Measurements from ENCODE around the gene SPR. TPM values are rescaled to one million over a fixed set of nuclear protein-coding genes. Genes with fewer than 3 reads are reported as not detected.

Gene SPR
- total and polyA plus RNA-seq, 2 of the 13 experiments (the other 11 are each of a cell fraction or from before 2014, with no cell fraction given) = 34.0 to 96.0 TPM

DNA sequence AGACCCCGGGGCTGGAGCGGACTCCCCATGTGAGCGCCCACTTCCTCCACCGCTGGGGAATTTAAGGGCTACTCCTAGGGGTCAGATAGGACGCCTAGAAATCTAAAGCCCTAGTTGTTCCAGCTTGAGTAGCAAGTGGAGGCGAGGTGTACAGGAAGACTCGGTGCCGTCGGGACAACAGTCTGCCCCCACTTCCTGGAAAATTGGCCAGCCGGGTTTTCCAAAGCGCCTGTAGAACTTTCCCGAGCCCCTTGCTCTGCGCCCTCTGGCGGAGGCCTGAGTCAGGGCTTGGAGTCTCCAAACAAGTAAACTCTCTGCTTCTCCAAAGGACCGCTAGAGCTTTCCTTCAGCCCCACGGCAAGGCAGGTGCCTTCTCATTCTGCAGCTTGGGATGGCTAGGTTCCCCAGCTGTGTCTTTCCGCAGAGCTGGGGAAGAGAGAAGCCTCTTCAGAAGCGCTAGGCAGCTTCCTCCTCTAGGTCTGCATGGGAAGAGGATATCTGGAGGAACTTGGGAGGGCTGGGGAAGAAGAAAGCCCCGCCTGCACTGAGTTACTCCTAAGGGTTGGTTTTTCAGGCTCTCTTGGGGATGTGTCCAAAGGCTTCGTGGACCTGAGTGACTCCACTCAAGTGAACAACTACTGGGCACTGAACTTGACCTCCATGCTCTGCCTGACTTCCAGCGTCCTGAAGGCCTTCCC lies 681 bp downstream of the SPR start (continued):
- TF ChIP-seq SRSF9 (IDR thresholded peaks at IDR 0.05; ENCODE audit: borderline replicate concordance, insufficient read depth, low read depth, low read length, poor library complexity, severe bottlenecking) (no peak), SIX4 (CRISPR knock-in tag; IDR thresholded peaks at IDR 0.05) (peak; percentile 53; the same call in 1 of the 2 replicates), TBX2 (CRISPR knock-in tag; IDR thresholded peaks at IDR 0.05; ENCODE audit: borderline replicate concordance) (no peak; the same call in 1 of the 2 replicates), SALL1 (CRISPR knock-in tag; IDR thresholded peaks at IDR 0.05) (no peak), HOXD1 (CRISPR knock-in tag; IDR thresholded peaks at IDR 0.05) (no peak), ZNF12 (CRISPR knock-in tag; IDR thresholded peaks at IDR 0.05) (peak; percentile 68; the same call in 1 of the 2 replicates), DMAP1 (CRISPR knock-in tag; IDR thresholded peaks at IDR 0.05) (0 out of 2 replicates have a peak, but pooled peaks have one; percentile 15), ARNT (IDR thresholded peaks at IDR 0.05) (no peak), GATA4 (IDR thresholded peaks at IDR 0.05; ENCODE audit: borderline replicate concordance, low read depth) (no peak), HNRNPK (IDR thresholded peaks at IDR 0.05; ENCODE audit: low read depth, low read length, poor library complexity, severe bottlenecking) (no peak), ZFAT (CRISPR knock-in tag; conservative IDR thresholded peaks at IDR 0.05) (no peak), KLF13 (CRISPR knock-in tag; IDR thresholded peaks at IDR 0.05) (no peak), DPF2 (CRISPR knock-in tag; IDR thresholded peaks at IDR 0.05; ENCODE audit: borderline replicate concordance, low read depth) (no peak), POGZ (CRISPR knock-in tag; IDR thresholded peaks at IDR 0.05) (0 out of 2 replicates have a peak, but pooled peaks have one; percentile 43), POLR2A (IDR thresholded peaks at IDR 0.05; ENCODE audit: insufficient read depth in 1 of 2, low read depth in 2 of 2, low read length in 2 of 2) (peak in 1 of 2 experiments; percentile 37; a peak in 1 of 4 replicates), BORCS8-MEF2B (CRISPR knock-in tag; IDR thresholded peaks at IDR 0.05) (peak; percentile 15; the same call in 1 of the 2 replicates), ZNF768 (CRISPR knock-in tag; IDR thresholded peaks at IDR 0.05) (no peak), PHF21A (CRISPR knock-in tag; IDR thresholded peaks at IDR 0.05) (peak; percentile 65; the same call in 1 of the 2 replicates)
- TF ChIP-seq, protein P1, sequence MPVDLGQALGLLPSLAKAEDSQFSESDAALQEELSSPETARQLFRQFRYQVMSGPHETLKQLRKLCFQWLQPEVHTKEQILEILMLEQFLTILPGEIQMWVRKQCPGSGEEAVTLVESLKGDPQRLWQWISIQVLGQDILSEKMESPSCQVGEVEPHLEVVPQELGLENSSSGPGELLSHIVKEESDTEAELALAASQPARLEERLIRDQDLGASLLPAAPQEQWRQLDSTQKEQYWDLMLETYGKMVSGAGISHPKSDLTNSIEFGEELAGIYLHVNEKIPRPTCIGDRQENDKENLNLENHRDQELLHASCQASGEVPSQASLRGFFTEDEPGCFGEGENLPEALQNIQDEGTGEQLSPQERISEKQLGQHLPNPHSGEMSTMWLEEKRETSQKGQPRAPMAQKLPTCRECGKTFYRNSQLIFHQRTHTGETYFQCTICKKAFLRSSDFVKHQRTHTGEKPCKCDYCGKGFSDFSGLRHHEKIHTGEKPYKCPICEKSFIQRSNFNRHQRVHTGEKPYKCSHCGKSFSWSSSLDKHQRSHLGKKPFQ (CRISPR knock-in tag; IDR thresholded peaks at IDR 0.05; ENCODE audit: insufficient replicate concordance) = no peak
- TF ChIP-seq, protein P2, sequence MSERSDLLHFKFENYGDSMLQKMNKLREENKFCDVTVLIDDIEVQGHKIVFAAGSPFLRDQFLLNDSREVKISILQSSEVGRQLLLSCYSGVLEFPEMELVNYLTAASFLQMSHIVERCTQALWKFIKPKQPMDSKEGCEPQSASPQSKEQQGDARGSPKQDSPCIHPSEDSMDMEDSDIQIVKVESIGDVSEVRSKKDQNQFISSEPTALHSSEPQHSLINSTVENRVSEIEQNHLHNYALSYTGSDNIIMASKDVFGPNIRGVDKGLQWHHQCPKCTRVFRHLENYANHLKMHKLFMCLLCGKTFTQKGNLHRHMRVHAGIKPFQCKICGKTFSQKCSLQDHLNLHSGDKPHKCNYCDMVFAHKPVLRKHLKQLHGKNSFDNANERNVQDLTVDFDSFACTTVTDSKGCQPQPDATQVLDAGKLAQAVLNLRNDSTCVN (CRISPR knock-in tag; IDR thresholded peaks at IDR 0.05; ENCODE audit: borderline replicate concordance) = peak; percentile 75
- TF ChIP-seq, protein P3, sequence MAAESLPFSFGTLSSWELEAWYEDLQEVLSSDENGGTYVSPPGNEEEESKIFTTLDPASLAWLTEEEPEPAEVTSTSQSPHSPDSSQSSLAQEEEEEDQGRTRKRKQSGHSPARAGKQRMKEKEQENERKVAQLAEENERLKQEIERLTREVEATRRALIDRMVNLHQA (CRISPR knock-in tag; IDR thresholded peaks at IDR 0.05) = no peak
- TF ChIP-seq, protein P4, sequence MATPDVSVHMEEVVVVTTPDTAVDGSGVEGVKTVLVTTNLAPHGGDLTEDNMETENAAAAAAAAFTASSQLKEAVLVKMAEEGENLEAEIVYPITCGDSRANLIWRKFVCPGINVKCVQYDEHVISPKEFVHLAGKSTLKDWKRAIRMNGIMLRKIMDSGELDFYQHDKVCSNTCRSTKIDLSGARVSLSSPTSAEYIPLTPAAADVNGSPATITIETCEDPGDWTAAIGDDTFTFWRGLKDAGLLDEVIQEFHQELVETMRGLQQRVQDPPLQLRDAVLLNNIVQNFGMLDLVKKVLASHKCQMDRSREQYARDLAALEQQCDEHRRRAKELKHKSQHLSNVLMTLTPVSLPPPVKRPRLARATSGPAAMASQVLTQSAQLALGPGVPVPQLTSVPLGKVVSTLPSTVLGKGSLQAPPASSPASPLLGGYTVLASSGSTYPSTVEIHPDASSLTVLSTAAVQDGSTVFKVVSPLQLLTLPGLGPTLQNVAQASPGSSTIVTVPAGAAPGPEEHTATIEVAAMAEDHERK (CRISPR knock-in tag; IDR thresholded peaks at IDR 0.05; ENCODE audit: low read depth) = no peak
- TF ChIP-seq, protein P5, sequence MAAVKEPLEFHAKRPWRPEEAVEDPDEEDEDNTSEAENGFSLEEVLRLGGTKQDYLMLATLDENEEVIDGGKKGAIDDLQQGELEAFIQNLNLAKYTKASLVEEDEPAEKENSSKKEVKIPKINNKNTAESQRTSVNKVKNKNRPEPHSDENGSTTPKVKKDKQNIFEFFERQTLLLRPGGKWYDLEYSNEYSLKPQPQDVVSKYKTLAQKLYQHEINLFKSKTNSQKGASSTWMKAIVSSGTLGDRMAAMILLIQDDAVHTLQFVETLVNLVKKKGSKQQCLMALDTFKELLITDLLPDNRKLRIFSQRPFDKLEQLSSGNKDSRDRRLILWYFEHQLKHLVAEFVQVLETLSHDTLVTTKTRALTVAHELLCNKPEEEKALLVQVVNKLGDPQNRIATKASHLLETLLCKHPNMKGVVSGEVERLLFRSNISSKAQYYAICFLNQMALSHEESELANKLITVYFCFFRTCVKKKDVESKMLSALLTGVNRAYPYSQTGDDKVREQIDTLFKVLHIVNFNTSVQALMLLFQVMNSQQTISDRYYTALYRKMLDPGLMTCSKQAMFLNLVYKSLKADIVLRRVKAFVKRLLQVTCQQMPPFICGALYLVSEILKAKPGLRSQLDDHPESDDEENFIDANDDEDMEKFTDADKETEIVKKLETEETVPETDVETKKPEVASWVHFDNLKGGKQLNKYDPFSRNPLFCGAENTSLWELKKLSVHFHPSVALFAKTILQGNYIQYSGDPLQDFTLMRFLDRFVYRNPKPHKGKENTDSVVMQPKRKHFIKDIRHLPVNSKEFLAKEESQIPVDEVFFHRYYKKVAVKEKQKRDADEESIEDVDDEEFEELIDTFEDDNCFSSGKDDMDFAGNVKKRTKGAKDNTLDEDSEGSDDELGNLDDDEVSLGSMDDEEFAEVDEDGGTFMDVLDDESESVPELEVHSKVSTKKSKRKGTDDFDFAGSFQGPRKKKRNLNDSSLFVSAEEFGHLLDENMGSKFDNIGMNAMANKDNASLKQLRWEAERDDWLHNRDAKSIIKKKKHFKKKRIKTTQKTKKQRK (IDR thresholded peaks at IDR 0.05; ENCODE audit: low read length) = no peak
